Stimulated activated CD8-positive, alpha-beta memory T cell treated with anti-CD3 and anti-CD28 coated beads, Interleukin-12 subunit alpha, Interleukin-12 subunit beta, amount 100 ng/mL, for 1 hour (primary cell): Measurements from ENCODE around the gene LRG1.

Experiments
- DNase-seq: peaks from one replicate; pipeline ENCODE4 v3.0.0-alpha.2; 2020; ENCODE audit warnings: low read depth

LRG1 gene

GRCh38 chr19:4539693-4540581 is at the start of gene LRG1:
LRG1 (minus strand) TSS chr19:4540036; CDS start chr19:4540013, 23 bp downstream.
- no peak for DNase-seq

- no peak for DNase-seq
These were observed 48.5 kb upstream of the LRG1 start for GRCh38 chr19:4588291-4588761.

GRCh38 chr19:4587527-4587926 is 47.7 kb upstream of the LRG1 start:
- DNase-seq, result no peak

GRCh38 chr19:4586691-4587090 is 46.9 kb upstream of the LRG1 start:
- no peak for DNase-seq

GRCh38 chr19:4586245-4586644 is 46.4 kb upstream of the LRG1 start:
- no peak for DNase-seq

- no peak for DNase-seq
These were observed 45.7 kb upstream of the LRG1 start for GRCh38 chr19:4585556-4585955.

GRCh38 chr19:4584670-4585460 is 45.0 kb upstream of the LRG1 start:
- DNase-seq, result no peak

GRCh38 chr19:4583961-4584669 is 44.3 kb upstream of the LRG1 start:
- DNase-seq, result no peak

- DNase-seq, result no peak
These were observed 43.4 kb upstream of the LRG1 start for GRCh38 chr19:4582980-4583842.

GRCh38 chr19:4581666-4582553 is 42.1 kb upstream of the LRG1 start:
- no peak for DNase-seq

GRCh38 chr19:4580961-4581665 is 41.3 kb upstream of the LRG1 start:
- no peak for DNase-seq

- DNase-seq, result no peak
These were observed 40.4 kb upstream of the LRG1 start for GRCh38 chr19:4580021-4580901.

- DNase-seq, result no peak
These were observed 39.6 kb upstream of the LRG1 start for GRCh38 chr19:4579389-4579788.

GRCh38 chr19:4578552-4579248 is 38.9 kb upstream of the LRG1 start:
- DNase-seq, result no peak

- no peak for DNase-seq
These were observed 37.4 kb upstream of the LRG1 start for GRCh38 chr19:4577020-4577782.

- DNase-seq, result peak; percentile 33
These were observed 36.4 kb upstream of the LRG1 start for GRCh38 chr19:4576016-4576933.
